ENCODE results near the gene CATSPER1. TPM values are rescaled to one million over a fixed set of nuclear protein-coding genes. Genes with fewer than 3 reads are reported as not detected.

Gene CATSPER1
- total RNA-seq, 1 experiment from 2014 or later = not detected

- no peak for TF ChIP-seq EZH2 (IDR thresholded peaks at IDR 0.05; ENCODE audit: borderline replicate concordance, low read depth, low read length, poor library complexity, severe bottlenecking)
- TF ChIP-seq CTCF (conservative IDR thresholded peaks at IDR 0.05; ENCODE audit: low read depth, low read length) = no peak
- H3K4me1 ChIP-seq (ENCODE audit: insufficient read depth, low read length, poor library complexity, severe bottlenecking) = peaks cover 23% of the 10 kb centered on the region
- no peak for DNase-seq (ENCODE audit: low spot score)
- H3K36me3 ChIP-seq (ENCODE audit: insufficient read depth, low read length, poor library complexity, severe bottlenecking) = no peaks in the 10 kb centered on the region
- intact Hi-C loops (cut with micrococcal nuclease; ENCODE audit: unreplicated experiment) = no loop called here
- no peaks in the 10 kb centered on the region for H3K27me3 ChIP-seq (replicated peaks; ENCODE audit: insufficient read depth, low read depth, low read length, poor library complexity)
- ChIA-PET CTCF (no interaction called here), POLR2A (ENCODE audit: low non-redundant PET) (no interaction called here)
- BruUV-seq (replicated peaks) = no TSS peak
- no peak overlapping the region for H3K27ac ChIP-seq (ENCODE audit: low read depth, low read length, poor library complexity, severe bottlenecking)
- no peak overlapping the region for H3K4me3 ChIP-seq (ENCODE audit: low read depth, low read length, poor library complexity, severe bottlenecking)
- no peaks in the 10 kb centered on the region for H3K9me3 ChIP-seq (ENCODE audit: low read depth, low read length, poor library complexity, severe bottlenecking)
These were observed 9.0 kb downstream of the CATSPER1 start for GRCh38 chr11:66017321-66017720.

- peak overlapping the region; percentile 62 for H3K27ac ChIP-seq (ENCODE audit: low read depth, low read length, poor library complexity, severe bottlenecking)
- ChIA-PET POLR2A (ENCODE audit: low non-redundant PET) (interaction anchor here (0.6 kb wide), 1 partner anchor 157 kb away, joined by 3 read pairs; the partner anchor contains the start of gene MUS81), CTCF (no interaction called here)
- H3K9me3 ChIP-seq (ENCODE audit: low read depth, low read length, poor library complexity, severe bottlenecking) = no peaks in the 10 kb centered on the region
- H3K27me3 ChIP-seq (replicated peaks; ENCODE audit: insufficient read depth, low read depth, low read length, poor library complexity) = no peaks in the 10 kb centered on the region
- TF ChIP-seq EZH2 (IDR thresholded peaks at IDR 0.05; ENCODE audit: borderline replicate concordance, low read depth, low read length, poor library complexity, severe bottlenecking) (no peak), CTCF (conservative IDR thresholded peaks at IDR 0.05; ENCODE audit: low read depth, low read length) (no peak)
- DNase-seq (ENCODE audit: low spot score) = no peak
- intact Hi-C loops (cut with micrococcal nuclease; ENCODE audit: unreplicated experiment) = no loop called here
- H3K36me3 ChIP-seq (ENCODE audit: insufficient read depth, low read length, poor library complexity, severe bottlenecking) = no peaks in the 10 kb centered on the region
- no TSS peak for BruUV-seq (replicated peaks)
- peaks cover 23% of the 10 kb centered on the region for H3K4me1 ChIP-seq (ENCODE audit: insufficient read depth, low read length, poor library complexity, severe bottlenecking)
- no peak overlapping the region for H3K4me3 ChIP-seq (ENCODE audit: low read depth, low read length, poor library complexity, severe bottlenecking)
These were observed 9.5 kb downstream of the CATSPER1 start for GRCh38 chr11:66016793-66017177.

GRCh38 chr11:66015936-66016792 is 10.1 kb downstream of the CATSPER1 start:
- TF ChIP-seq CTCF (conservative IDR thresholded peaks at IDR 0.05; ENCODE audit: low read depth, low read length) = no peak

More at GRCh38 chr11:66015936-66016792, 10.1 kb downstream of the CATSPER1 start:
- Histone ChIP-seq H3K27ac (ENCODE audit: low read depth, low read length, poor library complexity, severe bottlenecking) (peak overlapping the region; percentile 62), H3K9me3 (ENCODE audit: low read depth, low read length, poor library complexity, severe bottlenecking) (no peaks in the 10 kb centered on the region), H3K36me3 (ENCODE audit: insufficient read depth, low read length, poor library complexity, severe bottlenecking) (no peaks in the 10 kb centered on the region), H3K27me3 (replicated peaks; ENCODE audit: insufficient read depth, low read depth, low read length, poor library complexity) (no peaks in the 10 kb centered on the region), H3K4me1 (ENCODE audit: insufficient read depth, low read length, poor library complexity, severe bottlenecking) (peaks cover 23% of the 10 kb centered on the region), H3K4me3 (ENCODE audit: low read depth, low read length, poor library complexity, severe bottlenecking) (no peak overlapping the region)
- DNase-seq (ENCODE audit: low spot score) = peak; percentile 85
- POLR2A ChIA-PET (ENCODE audit: low non-redundant PET) = interaction anchor here (0.5 to 0.6 kb wide), 2 partner anchors 156 to 517 kb away, joined by 3 read pairs; partner anchors contain the start of genes MALAT1 and MUS81
- intact Hi-C loops (cut with micrococcal nuclease; ENCODE audit: unreplicated experiment) = no loop called here
- no TSS peak for BruUV-seq (replicated peaks)
- CTCF ChIA-PET = no interaction called here

All from A673 (cell line).